ENCODE data around the gene UBE2H. TPM values are rescaled to one million over a fixed set of nuclear protein-coding genes. Genes with fewer than 3 reads are reported as not detected.

The UBE2H gene
- total RNA-seq, 2 experiments from 2014 or later: 52.1 to 52.5 TPM

GRCh38 chr7:129939881-129940280 lies 12.9 kb downstream of the UBE2H start:
- ChIA-PET POLR2A (no interaction called here), CTCF (no interaction called here)
- Histone ChIP-seq H3K27ac (ENCODE audit: low read depth in 1 of 2, low read length in 2 of 2) (no peak overlapping the region), H3K36me3 (ENCODE audit: insufficient read depth, low read length) (peaks cover 2% of the 10 kb centered on the region), H3K27me3 (ENCODE audit: control insufficient read depth in 1 of 2, insufficient read depth in 2 of 2, low read length in 2 of 2) (no peaks in the 10 kb centered on the region), H3K4me1 (ENCODE audit: insufficient read depth, low read length) (peaks cover 7% of the 10 kb centered on the region), H3K4me3 (ENCODE audit: low read length) (no peak overlapping the region), H3K9me3 (ENCODE audit: control insufficient read depth in 1 of 2, insufficient read depth in 1 of 2, low read length in 2 of 2) (no peaks in the 10 kb centered on the region)
- Mint-ChIP-seq H3K4me1 (ENCODE audit: low read depth) (peaks cover 31% of the 10 kb centered on the region), H3K9me3 (no peaks in the 10 kb centered on the region), H3K27ac (no peak overlapping the region), H3K4me3 (no peak overlapping the region), H3K27me3 (no peaks in the 10 kb centered on the region), H3K36me3 (ENCODE audit: low read depth) (peaks cover 48% of the 10 kb centered on the region)
- DNase-seq (no peak), ATAC-seq (ENCODE audit: poor library complexity) (no peak)
- intact Hi-C loops (cut with DNase I, micrococcal nuclease): no loop called here
- no peak for TF ChIP-seq CTCF (IDR thresholded peaks at IDR 0.05)

GRCh38 chr7:129933627-129934026 lies 19.1 kb downstream of the UBE2H start:
- peaks cover 50% of the 10 kb centered on the region for H3K36me3 Mint-ChIP-seq (ENCODE audit: low read depth)
- POLR2A ChIA-PET: interaction anchor here (1.0 kb wide), 1 partner anchor 18 kb away, joined by 3 read pairs; no protein-coding TSS in a partner anchor

GRCh38 chr7:129926618-129927017 lies 26.1 kb downstream of the UBE2H start:
- no peak for TF ChIP-seq CTCF (IDR thresholded peaks at IDR 0.05)
- H3K27ac Mint-ChIP-seq: no peak overlapping the region
- H3K36me3 Mint-ChIP-seq (ENCODE audit: low read depth): peaks cover 49% of the 10 kb centered on the region
- peaks cover 40% of the 10 kb centered on the region for H3K4me1 Mint-ChIP-seq (ENCODE audit: low read depth)
- DNase-seq: no peak
- H3K27me3 ChIP-seq (ENCODE audit: control insufficient read depth in 1 of 2, insufficient read depth in 2 of 2, low read length in 2 of 2): no peaks in the 10 kb centered on the region
- H3K4me3 ChIP-seq (ENCODE audit: low read length): no peak overlapping the region
- no peaks in the 10 kb centered on the region for H3K9me3 ChIP-seq (ENCODE audit: control insufficient read depth in 1 of 2, insufficient read depth in 1 of 2, low read length in 2 of 2)
- no peak overlapping the region for H3K27ac ChIP-seq (ENCODE audit: low read depth in 1 of 2, low read length in 2 of 2)
- no peaks in the 10 kb centered on the region for H3K27me3 Mint-ChIP-seq
- H3K4me3 Mint-ChIP-seq: no peak overlapping the region
- no peak for ATAC-seq (ENCODE audit: poor library complexity)
- ChIA-PET POLR2A (no interaction called here), CTCF (no interaction called here)
- H3K4me1 ChIP-seq (ENCODE audit: insufficient read depth, low read length): peaks cover 2% of the 10 kb centered on the region
- intact Hi-C loops (cut with DNase I, micrococcal nuclease): no loop called here
- no peaks in the 10 kb centered on the region for H3K9me3 Mint-ChIP-seq
- H3K36me3 ChIP-seq (ENCODE audit: insufficient read depth, low read length): peaks cover 18% of the 10 kb centered on the region

More at GRCh38 chr7:129933627-129934026, 19.1 kb downstream of the UBE2H start:
- Mint-ChIP-seq H3K9me3 (no peaks in the 10 kb centered on the region), H3K4me3 (no peak overlapping the region), H3K27me3 (no peaks in the 10 kb centered on the region), H3K4me1 (ENCODE audit: low read depth) (peaks cover 24% of the 10 kb centered on the region), H3K27ac (no peak overlapping the region)
- Histone ChIP-seq H3K27ac (ENCODE audit: low read depth in 1 of 2, low read length in 2 of 2) (no peak overlapping the region), H3K27me3 (ENCODE audit: control insufficient read depth in 1 of 2, insufficient read depth in 2 of 2, low read length in 2 of 2) (no peaks in the 10 kb centered on the region), H3K4me1 (ENCODE audit: insufficient read depth, low read length) (no peaks in the 10 kb centered on the region), H3K9me3 (ENCODE audit: control insufficient read depth in 1 of 2, insufficient read depth in 1 of 2, low read length in 2 of 2) (no peaks in the 10 kb centered on the region), H3K36me3 (ENCODE audit: insufficient read depth, low read length) (peaks cover 18% of the 10 kb centered on the region), H3K4me3 (ENCODE audit: low read length) (no peak overlapping the region)
- no peak for DNase-seq
- CTCF ChIA-PET: interaction anchor here (1.1 to 1.7 kb wide), 2 partner anchors 77 to 108 kb away, joined by 3 to 4 read pairs; no protein-coding TSS in a partner anchor
- intact Hi-C loops (cut with DNase I, micrococcal nuclease): loop anchor here in 1 of 2 experiments (5.0 kb wide), 1 partner anchor 79 kb away; no protein-coding TSS in a partner anchor
- no peak for TF ChIP-seq CTCF (IDR thresholded peaks at IDR 0.05)
- no peak for ATAC-seq (ENCODE audit: poor library complexity)

All from CD4-positive, alpha-beta T cell (primary cell).